Measurements from ENCODE around the gene CHRNA5.
A peak's percentile ranks its signal among the peaks of the same experiment; 100 is the strongest.

CHRNA5 gene

DNA sequence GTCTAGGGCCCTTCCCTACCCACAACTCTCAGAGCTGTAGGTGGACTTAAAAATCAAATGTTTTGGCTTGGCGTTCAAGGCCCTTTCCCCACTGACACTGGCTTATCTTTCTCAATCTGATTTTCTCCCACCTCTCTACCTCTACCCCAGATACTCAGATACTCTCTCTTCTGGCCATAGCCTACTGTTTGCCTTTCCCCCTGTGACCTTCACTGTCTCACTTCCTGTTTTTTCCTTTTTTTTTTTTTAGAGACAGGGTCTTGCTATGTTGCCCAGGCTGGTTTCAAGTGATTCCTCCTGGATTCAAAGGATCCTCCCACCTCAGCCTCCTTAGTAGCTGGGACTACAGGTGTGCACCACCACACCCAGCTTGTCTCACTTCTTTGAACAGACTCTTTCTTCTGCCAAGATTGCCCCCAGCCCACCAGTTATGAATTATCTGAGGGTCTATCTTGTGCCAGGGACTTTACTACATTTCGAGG, 71.1 kb downstream of the CHRNA5 start:
- TF ChIP-seq, protein P1, sequence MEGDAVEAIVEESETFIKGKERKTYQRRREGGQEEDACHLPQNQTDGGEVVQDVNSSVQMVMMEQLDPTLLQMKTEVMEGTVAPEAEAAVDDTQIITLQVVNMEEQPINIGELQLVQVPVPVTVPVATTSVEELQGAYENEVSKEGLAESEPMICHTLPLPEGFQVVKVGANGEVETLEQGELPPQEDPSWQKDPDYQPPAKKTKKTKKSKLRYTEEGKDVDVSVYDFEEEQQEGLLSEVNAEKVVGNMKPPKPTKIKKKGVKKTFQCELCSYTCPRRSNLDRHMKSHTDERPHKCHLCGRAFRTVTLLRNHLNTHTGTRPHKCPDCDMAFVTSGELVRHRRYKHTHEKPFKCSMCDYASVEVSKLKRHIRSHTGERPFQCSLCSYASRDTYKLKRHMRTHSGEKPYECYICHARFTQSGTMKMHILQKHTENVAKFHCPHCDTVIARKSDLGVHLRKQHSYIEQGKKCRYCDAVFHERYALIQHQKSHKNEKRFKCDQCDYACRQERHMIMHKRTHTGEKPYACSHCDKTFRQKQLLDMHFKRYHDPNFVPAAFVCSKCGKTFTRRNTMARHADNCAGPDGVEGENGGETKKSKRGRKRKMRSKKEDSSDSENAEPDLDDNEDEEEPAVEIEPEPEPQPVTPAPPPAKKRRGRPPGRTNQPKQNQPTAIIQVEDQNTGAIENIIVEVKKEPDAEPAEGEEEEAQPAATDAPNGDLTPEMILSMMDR (IDR thresholded peaks at IDR 0.05; ENCODE audit: low read length), result no peak
- no peak for TF ChIP-seq EZH2phosphoT487 (IDR thresholded peaks at IDR 0.05; ENCODE audit: low read length)
- TF ChIP-seq EZH2 (optimal IDR thresholded peaks at IDR 0.05; ENCODE audit: low read depth, low read length), result no peak
- no peak overlapping the region for H3K27ac ChIP-seq (ENCODE audit: low read length)
- no peaks in the 10 kb centered on the region for H3K4me1 ChIP-seq (ENCODE audit: low read length)
- H2AFZ ChIP-seq (ENCODE audit: low read length), result no peak overlapping the region
- H3K36me3 ChIP-seq (replicated peaks; ENCODE audit: insufficient read depth, low read length), result no peaks in the 10 kb centered on the region
- no peak overlapping the region for H3K4me3 ChIP-seq (ENCODE audit: low read length)
- no peaks in the 10 kb centered on the region for H3F3A ChIP-seq (ENCODE audit: insufficient read depth, low read length)
- no peak overlapping the region for H3K4me2 ChIP-seq (ENCODE audit: low read depth, low read length)
- no peaks in the 10 kb centered on the region for H3K9me2 ChIP-seq (replicated peaks; ENCODE audit: insufficient read depth, low read length)
- no peak overlapping the region for H3K9ac ChIP-seq (ENCODE audit: low read length)
- H3K79me2 ChIP-seq (ENCODE audit: low read length), result no peaks in the 10 kb centered on the region
- H3K27me3 ChIP-seq (replicated peaks; ENCODE audit: insufficient read depth, low read length), result no peaks in the 10 kb centered on the region
- H3K9me3 ChIP-seq (replicated peaks; ENCODE audit: insufficient read depth, low read length), result no peaks in the 10 kb centered on the region
- H4K20me1 ChIP-seq (ENCODE audit: insufficient read depth, low read length), result no peaks in the 10 kb centered on the region
- no peak for DNase-seq

- H3K4me1 ChIP-seq (ENCODE audit: low read length), result no peaks in the 10 kb centered on the region
- no peaks in the 10 kb centered on the region for H3K36me3 ChIP-seq (replicated peaks; ENCODE audit: insufficient read depth, low read length)
- H3K4me2 ChIP-seq (ENCODE audit: low read depth, low read length), result no peak overlapping the region
- H3K79me2 ChIP-seq (ENCODE audit: low read length), result no peaks in the 10 kb centered on the region
- no peaks in the 10 kb centered on the region for H4K20me1 ChIP-seq (ENCODE audit: insufficient read depth, low read length)
- no peak overlapping the region for H3K27ac ChIP-seq (ENCODE audit: low read length)
- H3K4me3 ChIP-seq (ENCODE audit: low read length), result no peak overlapping the region
- no peak for DNase-seq
- TF ChIP-seq EZH2 (optimal IDR thresholded peaks at IDR 0.05; ENCODE audit: low read depth, low read length) (no peak), EZH2phosphoT487 (IDR thresholded peaks at IDR 0.05; ENCODE audit: low read length) (no peak)
- TF ChIP-seq, protein P1 (IDR thresholded peaks at IDR 0.05; ENCODE audit: low read length), result no peak
- no peak overlapping the region for H2AFZ ChIP-seq (ENCODE audit: low read length)
- no peaks in the 10 kb centered on the region for H3K9me2 ChIP-seq (replicated peaks; ENCODE audit: insufficient read depth, low read length)
- no peaks in the 10 kb centered on the region for H3K27me3 ChIP-seq (replicated peaks; ENCODE audit: insufficient read depth, low read length)
- H3K9ac ChIP-seq (ENCODE audit: low read length), result no peak overlapping the region
- no peaks in the 10 kb centered on the region for H3K9me3 ChIP-seq (replicated peaks; ENCODE audit: insufficient read depth, low read length)
- no peaks in the 10 kb centered on the region for H3F3A ChIP-seq (ENCODE audit: insufficient read depth, low read length)
Measured at GRCh38 chr15:78637776-78638435, 72.6 kb downstream of the CHRNA5 start.

GRCh38 chr15:78638658-78639314, 73.5 kb downstream of the CHRNA5 start:
- Histone ChIP-seq H3K4me2 (ENCODE audit: low read depth, low read length) (no peak overlapping the region), H3K36me3 (replicated peaks; ENCODE audit: insufficient read depth, low read length) (no peaks in the 10 kb centered on the region), H3K9ac (ENCODE audit: low read length) (no peak overlapping the region), H3K9me2 (replicated peaks; ENCODE audit: insufficient read depth, low read length) (no peaks in the 10 kb centered on the region), H3K4me3 (ENCODE audit: low read length) (no peak overlapping the region), H3K9me3 (replicated peaks; ENCODE audit: insufficient read depth, low read length) (no peaks in the 10 kb centered on the region), H3K79me2 (ENCODE audit: low read length) (no peaks in the 10 kb centered on the region), H3F3A (ENCODE audit: insufficient read depth, low read length) (no peaks in the 10 kb centered on the region), H3K27ac (ENCODE audit: low read length) (no peak overlapping the region), H3K27me3 (replicated peaks; ENCODE audit: insufficient read depth, low read length) (no peaks in the 10 kb centered on the region), H4K20me1 (ENCODE audit: insufficient read depth, low read length) (no peaks in the 10 kb centered on the region), H2AFZ (ENCODE audit: low read length) (no peak overlapping the region), H3K4me1 (ENCODE audit: low read length) (no peaks in the 10 kb centered on the region)
- peak; percentile 59 for DNase-seq
- TF ChIP-seq EZH2 (optimal IDR thresholded peaks at IDR 0.05; ENCODE audit: low read depth, low read length), result no peak
- no peak for TF ChIP-seq EZH2phosphoT487 (IDR thresholded peaks at IDR 0.05; ENCODE audit: low read length)
- TF ChIP-seq, protein P1 (IDR thresholded peaks at IDR 0.05; ENCODE audit: low read length), result peak; percentile 70

All from MM.1S (cell line).